GM12878 (cell line): ENCODE results near the gene ATP5ME. TPM values are rescaled to one million over a fixed set of nuclear protein-coding genes. Genes with fewer than 3 reads are reported as not detected.

ENCODE experiments used
- BHLHE40 ChIP-seq, 2 experiments: fragments of 450-650 bp in 1 of 2; IDR thresholded peaks; 2 replicates each; pipeline ENCODE4 v1.6.1; 2011 to 2017; ENCODE audit warnings: low read depth in 2 of 2, borderline replicate concordance in 1 of 2, improper control_type of control experiment in 1 of 2, low read length in 1 of 2, mild to moderate bottlenecking in 1 of 2
- CREM ChIP-seq: IDR thresholded peaks from 2 replicates; pipeline ENCODE4 v1.6.1; 2014; ENCODE audit warnings: antibody characterized with exemption, low read depth
- ETV6 ChIP-seq, 2 experiments: fragments of 450-650 bp in 1 of 2; IDR thresholded peaks in 1 of 2; conservative IDR thresholded peaks in 1 of 2; 2 replicates each; pipeline ENCODE4 v1.6.1; 2014; ENCODE audit warnings: antibody characterized with exemption in 1 of 2, borderline replicate concordance in 1 of 2, low read depth in 1 of 2, mild to moderate bottlenecking in 1 of 2, moderate library complexity in 1 of 2
- SMAD5 ChIP-seq: IDR thresholded peaks from 2 replicates; pipeline ENCODE4 v1.6.1; 2016; ENCODE audit warnings: antibody characterized with exemption, low read depth
- SRF ChIP-seq, 2 experiments: IDR thresholded peaks; 2 replicates each; pipeline ENCODE4 v1.6.1; 2011; ENCODE audit warnings: low read depth in 2 of 2, low read length in 2 of 2, mild to moderate bottlenecking in 1 of 2, moderate library complexity in 1 of 2
- polyA plus RNA-seq, 11 experiments: library from polyadenylated mRNA; depleted of rRNA in 4 of 11; unstranded in 6 of 11; stranded (reverse) in 5 of 11; fragments of >200 nt; fragmentation: Nextera tagmentation in 4 of 11; fragmentation: Illumina TruSeq in 1 of 11; extraction: Ambion mirVana in 4 of 11; extraction: Trizol in 1 of 11; gene quantifications; 1 replicate in 1 of 11; 2 replicates in 10 of 11; pipeline versions ENCODE4 v1.2.1 to v1.2.3, GENCODE V29; 2011 to 2016; ENCODE audit warnings: inconsistent platforms in 2 of 11, missing spikeins in 2 of 11, low read depth in 1 of 11
- total RNA-seq, 4 experiments: library from RNA; depleted of rRNA in 3 of 4; stranded (reverse); fragments of >200 nt in 3 of 4; fragmentation: Illumina TruSeq in 1 of 4; extraction: Trizol in 1 of 4; gene quantifications; 2 replicates each; pipeline versions ENCODE4 v1.2.1 to v1.2.3, GENCODE V29; 2013 to 2021
- TF ChIP-seq, protein P1 (sequence below): fragments of 450-650 bp; IDR thresholded peaks from 2 replicates; pipeline ENCODE4 v1.6.1; 2017; ENCODE audit warnings: antibody characterized with exemption, mild to moderate bottlenecking, moderate library complexity

The ATP5ME gene
- total and polyA plus RNA-seq, 10 of the 15 experiments (the other 5 are each of a cell fraction or from before 2014, with no cell fraction given) = 279 to 2,374 (median 509) TPM

DNA sequence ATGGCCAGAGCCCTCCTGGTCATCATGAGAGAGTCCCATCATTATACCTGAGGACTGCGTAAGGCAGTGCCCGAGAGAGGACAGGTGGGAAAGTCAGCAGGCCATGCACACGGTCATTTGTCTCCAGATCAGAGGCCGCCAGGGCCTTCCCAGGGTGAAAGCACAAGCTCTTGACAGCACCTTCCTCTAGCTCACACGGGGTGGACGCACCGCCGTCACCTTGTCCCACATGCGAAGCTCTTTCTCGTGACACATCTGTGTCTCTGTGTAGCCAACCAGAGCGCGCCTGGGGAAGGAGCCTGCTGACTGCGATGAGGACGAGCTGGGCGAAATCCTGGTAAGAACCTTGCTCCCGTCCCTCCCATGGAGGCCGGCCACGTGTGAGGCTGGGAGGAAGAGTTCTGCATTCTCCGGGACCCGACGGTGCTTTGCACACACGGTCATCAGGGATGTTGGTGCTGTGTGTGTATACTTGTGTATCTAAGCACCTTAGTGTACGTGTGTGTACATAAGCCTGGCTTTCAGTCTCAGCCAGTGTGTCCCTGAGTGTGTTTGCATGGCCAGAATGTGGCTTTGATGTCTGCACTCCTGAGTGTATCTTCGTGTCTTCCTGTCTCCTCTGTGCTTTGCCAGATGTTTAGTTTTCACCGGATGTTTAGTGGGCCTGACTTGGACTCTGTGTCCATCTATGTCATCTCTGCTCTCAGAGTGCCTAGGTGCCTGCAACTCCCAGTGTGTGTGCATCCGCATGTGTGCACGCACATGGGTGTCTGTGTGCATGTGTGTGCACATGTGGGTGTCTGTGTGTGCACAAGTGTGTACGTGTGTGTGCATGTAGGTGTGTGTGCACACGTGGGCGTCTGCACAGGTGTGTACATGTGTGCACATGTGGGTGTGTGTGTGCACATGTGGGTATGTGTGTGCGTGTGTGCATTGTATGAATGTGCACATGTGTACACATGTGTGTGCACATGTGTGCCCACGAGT is 15.1 kb downstream of the ATP5ME start (continued):
- TF ChIP-seq, protein P1, sequence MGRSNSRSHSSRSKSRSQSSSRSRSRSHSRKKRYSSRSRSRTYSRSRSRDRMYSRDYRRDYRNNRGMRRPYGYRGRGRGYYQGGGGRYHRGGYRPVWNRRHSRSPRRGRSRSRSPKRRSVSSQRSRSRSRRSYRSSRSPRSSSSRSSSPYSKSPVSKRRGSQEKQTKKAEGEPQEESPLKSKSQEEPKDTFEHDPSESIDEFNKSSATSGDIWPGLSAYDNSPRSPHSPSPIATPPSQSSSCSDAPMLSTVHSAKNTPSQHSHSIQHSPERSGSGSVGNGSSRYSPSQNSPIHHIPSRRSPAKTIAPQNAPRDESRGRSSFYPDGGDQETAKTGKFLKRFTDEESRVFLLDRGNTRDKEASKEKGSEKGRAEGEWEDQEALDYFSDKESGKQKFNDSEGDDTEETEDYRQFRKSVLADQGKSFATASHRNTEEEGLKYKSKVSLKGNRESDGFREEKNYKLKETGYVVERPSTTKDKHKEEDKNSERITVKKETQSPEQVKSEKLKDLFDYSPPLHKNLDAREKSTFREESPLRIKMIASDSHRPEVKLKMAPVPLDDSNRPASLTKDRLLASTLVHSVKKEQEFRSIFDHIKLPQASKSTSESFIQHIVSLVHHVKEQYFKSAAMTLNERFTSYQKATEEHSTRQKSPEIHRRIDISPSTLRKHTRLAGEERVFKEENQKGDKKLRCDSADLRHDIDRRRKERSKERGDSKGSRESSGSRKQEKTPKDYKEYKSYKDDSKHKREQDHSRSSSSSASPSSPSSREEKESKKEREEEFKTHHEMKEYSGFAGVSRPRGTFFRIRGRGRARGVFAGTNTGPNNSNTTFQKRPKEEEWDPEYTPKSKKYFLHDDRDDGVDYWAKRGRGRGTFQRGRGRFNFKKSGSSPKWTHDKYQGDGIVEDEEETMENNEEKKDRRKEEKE = no peak
- TF ChIP-seq ETV6 (conservative IDR thresholded peaks at IDR 0.05 in 1 of 2, IDR thresholded peaks at IDR 0.05 in 1 of 2; ENCODE audit: borderline replicate concordance in 1 of 2, low read depth in 1 of 2) (no peak), BHLHE40 (IDR thresholded peaks at IDR 0.05; ENCODE audit: borderline replicate concordance in 1 of 2, low read depth in 2 of 2, low read length in 1 of 2) (no peak), SMAD5 (no peak), SRF (IDR thresholded peaks at IDR 0.05; ENCODE audit: low read depth in 2 of 2, low read length in 2 of 2) (no peak), CREM (no peak)
